ENCODE data around the gene PRR14. TPM values are rescaled to one million over a fixed set of nuclear protein-coding genes. Genes with fewer than 3 reads are reported as not detected.

The PRR14 gene
- total and polyA plus RNA-seq, 2 of the 8 experiments (the other 6 are each of a cell fraction or from before 2014, with no cell fraction given), result 3.6 to 16.1 TPM

DNA sequence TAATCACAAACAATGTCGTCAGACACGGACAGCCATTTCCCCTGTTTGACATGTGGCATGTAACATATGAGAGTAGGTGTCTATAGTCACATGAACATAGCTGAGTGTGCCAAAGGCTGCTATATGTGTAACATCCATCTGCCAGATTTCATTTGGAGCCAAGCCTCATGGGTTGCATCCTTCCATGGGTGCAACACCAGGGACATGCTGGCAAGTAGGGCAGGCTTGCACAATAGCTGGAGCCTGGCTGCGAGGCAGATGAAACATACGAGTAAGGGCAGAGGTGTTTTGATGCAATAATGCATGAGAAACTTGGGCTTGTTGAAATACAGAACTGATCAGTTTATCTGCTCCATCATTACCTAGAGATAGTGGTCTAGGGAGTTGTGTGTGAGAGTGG is 31.6 kb upstream of the PRR14 start:
- H3K4ac ChIP-seq (replicated peaks; ENCODE audit: insufficient read length, low read depth, low read length), result no peak overlapping the region
- no peak overlapping the region for H3K23ac ChIP-seq (ENCODE audit: insufficient read length)
- FAIRE-seq, result no peak
- H2BK12ac ChIP-seq (ENCODE audit: low read depth, low read length), result no peak overlapping the region
- H2AFZ ChIP-seq (ENCODE audit: low read length), result no peak overlapping the region
- H3K4me3 ChIP-seq (ENCODE audit: extremely low read depth in 1 of 4, insufficient read depth in 2 of 4, low read depth in 3 of 4, low read length in 4 of 4), result no peak overlapping the region
- H4K5ac ChIP-seq (ENCODE audit: insufficient read length, low read depth, low read length), result no peak overlapping the region
- H3K36me3 ChIP-seq (ENCODE audit: control insufficient read depth in 2 of 4, insufficient read depth in 4 of 4, low read length in 3 of 4), result no peaks in the 10 kb centered on the region
- no peak overlapping the region for H3K14ac ChIP-seq (ENCODE audit: insufficient read length)
- H2BK20ac ChIP-seq (ENCODE audit: low read length), result no peak overlapping the region
- no peak overlapping the region for H3K4me2 ChIP-seq (ENCODE audit: insufficient read depth in 1 of 2, low read depth in 2 of 2, low read length in 2 of 2)
- no peaks in the 10 kb centered on the region for H3K79me2 ChIP-seq (ENCODE audit: control insufficient read depth in 1 of 2, insufficient read depth in 2 of 2, low read length in 2 of 2)
- TF ChIP-seq HDAC2 (IDR thresholded peaks at IDR 0.05; ENCODE audit: borderline replicate concordance in 1 of 2, low read depth in 2 of 2, low read length in 2 of 2) (no peak), EGR1 (IDR thresholded peaks at IDR 0.05; ENCODE audit: borderline replicate concordance, low read depth, low read length) (no peak), BACH1 (IDR thresholded peaks at IDR 0.05; ENCODE audit: low read length) (no peak), YY1 (IDR thresholded peaks at IDR 0.05; ENCODE audit: low read depth, low read length) (no peak), CTBP2 (IDR thresholded peaks at IDR 0.05; ENCODE audit: borderline replicate concordance, insufficient read depth, insufficient read length, low read length) (no peak), MAX (IDR thresholded peaks at IDR 0.05) (no peak), ASH2L (IDR thresholded peaks at IDR 0.05; ENCODE audit: low read length) (no peak), GABPA (IDR thresholded peaks at IDR 0.05; ENCODE audit: borderline replicate concordance, insufficient read depth, low read length) (no peak)
- no peak overlapping the region for H2BK5ac ChIP-seq (ENCODE audit: low read depth, low read length)
- H3K79me1 ChIP-seq (ENCODE audit: low read depth, low read length), result no peaks in the 10 kb centered on the region
- 0 out of 7 replicates have a peak, but pooled peaks cover 0 to 2% (median 0%) of the 10 kb centered on the region in 4 experiments for H3K4me1 ChIP-seq (replicated peaks in 1 of 4; ENCODE audit: control insufficient read depth in 3 of 4, insufficient read depth in 4 of 4, low read length in 3 of 4)
- no peak overlapping the region for H3K27ac ChIP-seq (ENCODE audit: low read depth, low read length)
- H3K9ac ChIP-seq (replicated peaks in 1 of 4; ENCODE audit: extremely low read depth in 1 of 4, low read depth in 3 of 4, low read length in 3 of 4), result no peak overlapping the region
- ChIA-PET POLR2A (ENCODE audit: partially characterized antibody) (interaction anchor here (1.1 to 5.0 kb wide), 2 partner anchors 10 to 189 kb away, joined by 3 to 26 read pairs; partner anchors contain the start of genes DCTPP1 and ZNF689), CTCF (ENCODE audit: partially characterized antibody) (interaction anchor here (0.6 to 3.1 kb wide), 7 partner anchors 9 to 189 kb away, joined by 3 to 22 read pairs (median 7); partner anchors contain the start of genes DCTPP1 and ZNF689)
- no peak overlapping the region for H4K91ac ChIP-seq (replicated peaks; ENCODE audit: insufficient read length, low read length)
- H4K8ac ChIP-seq (ENCODE audit: extremely low read depth, insufficient read depth, low read length), result no peak overlapping the region
- WGBS, 2 experiments (ENCODE audit: extremely low coverage in 1 of 2, insufficient coverage in 1 of 2, insufficient read length in 1 of 2, insufficient replicate concordance in 2 of 2, low coverage in 1 of 2, low lambda C conversion rate in 2 of 2, missing lambda C conversion rate in 1 of 2), result 82% methylated on average over 4 of the region's 4 CpGs; no CpG with 5 or more reads in 1 of the 2 experiments
- no peak overlapping the region for H2BK120ac ChIP-seq (replicated peaks; ENCODE audit: low read depth, low read length)
- H3K18ac ChIP-seq (ENCODE audit: extremely low read depth, low read length), result no peak overlapping the region
- no peak overlapping the region for H3K56ac ChIP-seq (replicated peaks; ENCODE audit: insufficient read length, low read depth, low read length)
- no peaks in the 10 kb centered on the region for H3K9me3 ChIP-seq (ENCODE audit: insufficient read depth in 2 of 2, low read depth in 1 of 2, low read length in 1 of 2)
- H2AK5ac ChIP-seq (ENCODE audit: low read depth, low read length), result no peak overlapping the region
- no peak overlapping the region for H2BK15ac ChIP-seq (ENCODE audit: low read length)
- no peaks in the 10 kb centered on the region for H4K20me1 ChIP-seq (replicated peaks in 1 of 2; ENCODE audit: control insufficient read depth in 1 of 2, insufficient read depth in 2 of 2, low read length in 2 of 2)
- no peaks in the 10 kb centered on the region for H3K23me2 ChIP-seq (ENCODE audit: low read depth, low read length)
- H3K27me3 ChIP-seq (replicated peaks in 1 of 4; ENCODE audit: control insufficient read depth in 3 of 4, extremely low read depth in 1 of 4, insufficient read depth in 3 of 4, low read length in 3 of 4), result no peaks in the 10 kb centered on the region; a peak in 2 of 7 replicates
- no peak for DNase-seq (ENCODE audit: low read depth in 1 of 2, low spot score in 2 of 2)

Measured in H1 (cell line).